Loucy (cell line): ENCODE results near the gene RAB7A.
"Not testable (repeated sequence)": the region's sequence is repeated elsewhere in the genome, so short reads cannot be mapped to it uniquely, and the experiment has no call there.

Experiments used
- EZH2phosphoT487 ChIP-seq: fragments of 200-600 bp; IDR thresholded peaks from 2 replicates; pipeline ENCODE4 v1.6.1; 2018; ENCODE audit warnings: antibody characterized with exemption, mild to moderate bottlenecking, moderate library complexity, borderline replicate concordance
- TF ChIP-seq, protein P1 (sequence below): fragments of 200-600 bp; sonication (generic); conservative IDR thresholded peaks from 2 replicates; pipeline ENCODE4 v1.5.1; 2014; ENCODE audit warnings: mild to moderate bottlenecking, antibody characterized with exemption, low read length

DNA sequence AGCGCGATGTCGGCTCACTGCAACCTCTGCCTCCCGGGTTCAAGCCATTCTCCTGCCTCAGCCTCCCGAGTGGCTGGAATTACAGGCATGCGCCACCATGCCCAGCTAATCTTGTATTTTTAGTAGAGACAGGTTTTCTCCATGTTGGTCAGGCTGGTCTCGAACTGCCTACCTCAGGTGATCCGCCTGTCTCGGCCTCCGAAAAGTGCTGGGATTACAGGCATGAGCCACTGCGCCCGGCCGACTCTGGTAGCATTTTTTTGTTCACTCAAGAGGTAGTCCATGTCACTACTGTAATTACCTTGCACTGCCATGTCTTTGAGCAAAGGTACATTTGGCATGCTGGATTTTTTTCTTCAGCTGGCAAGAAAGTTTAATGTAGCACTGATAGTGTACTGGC, 2.5 kb downstream of the RAB7A start:
- TF ChIP-seq, protein P1, sequence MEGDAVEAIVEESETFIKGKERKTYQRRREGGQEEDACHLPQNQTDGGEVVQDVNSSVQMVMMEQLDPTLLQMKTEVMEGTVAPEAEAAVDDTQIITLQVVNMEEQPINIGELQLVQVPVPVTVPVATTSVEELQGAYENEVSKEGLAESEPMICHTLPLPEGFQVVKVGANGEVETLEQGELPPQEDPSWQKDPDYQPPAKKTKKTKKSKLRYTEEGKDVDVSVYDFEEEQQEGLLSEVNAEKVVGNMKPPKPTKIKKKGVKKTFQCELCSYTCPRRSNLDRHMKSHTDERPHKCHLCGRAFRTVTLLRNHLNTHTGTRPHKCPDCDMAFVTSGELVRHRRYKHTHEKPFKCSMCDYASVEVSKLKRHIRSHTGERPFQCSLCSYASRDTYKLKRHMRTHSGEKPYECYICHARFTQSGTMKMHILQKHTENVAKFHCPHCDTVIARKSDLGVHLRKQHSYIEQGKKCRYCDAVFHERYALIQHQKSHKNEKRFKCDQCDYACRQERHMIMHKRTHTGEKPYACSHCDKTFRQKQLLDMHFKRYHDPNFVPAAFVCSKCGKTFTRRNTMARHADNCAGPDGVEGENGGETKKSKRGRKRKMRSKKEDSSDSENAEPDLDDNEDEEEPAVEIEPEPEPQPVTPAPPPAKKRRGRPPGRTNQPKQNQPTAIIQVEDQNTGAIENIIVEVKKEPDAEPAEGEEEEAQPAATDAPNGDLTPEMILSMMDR = not testable (repeated sequence)
- TF ChIP-seq EZH2phosphoT487 = not testable (repeated sequence)
